ENCODE data around the gene MTG1.

The MTG1 gene

GRCh38 chr10:133405272-133405671 is 11.3 kb downstream of the MTG1 start:
- H3K4me3 ChIP-seq (ENCODE audit: low read depth, low read length, poor library complexity, severe bottlenecking), result no peak overlapping the region
- TF ChIP-seq CTCF (IDR thresholded peaks at IDR 0.05; ENCODE audit: low read length) (no peak), EZH2 (IDR thresholded peaks at IDR 0.05; ENCODE audit: borderline replicate concordance, low read length) (no peak)
- no peaks in the 10 kb centered on the region for H3K9me2 ChIP-seq (ENCODE audit: low read depth, low read length)
- no peak overlapping the region for H2AFZ ChIP-seq (ENCODE audit: low read length)
- peaks cover 39% of the 10 kb centered on the region for H3K79me2 ChIP-seq (ENCODE audit: insufficient read depth, low read length)
- no peak overlapping the region for H3K27ac ChIP-seq (ENCODE audit: low read depth, low read length, poor library complexity, severe bottlenecking)
- no peak overlapping the region for H3K4me2 ChIP-seq (ENCODE audit: low read length)
- H4K20me1 ChIP-seq (ENCODE audit: insufficient read depth, low read length), result no peaks in the 10 kb centered on the region
- no peak overlapping the region for H3K9ac ChIP-seq (ENCODE audit: low read length)
- peaks cover 97% of the 10 kb centered on the region for H3K36me3 ChIP-seq (ENCODE audit: insufficient read depth, low read length)
- no peaks in the 10 kb centered on the region for H3K27me3 ChIP-seq (ENCODE audit: insufficient read depth, low read length)
- H3K4me1 ChIP-seq (ENCODE audit: insufficient read depth, low read length, severe bottlenecking), result peaks cover 10% of the 10 kb centered on the region
- H3F3A ChIP-seq (ENCODE audit: insufficient read depth, low read length), result no peaks in the 10 kb centered on the region
- H3K9me3 ChIP-seq (ENCODE audit: low read length), result peaks cover 9% of the 10 kb centered on the region; the same call in 1 of the 2 replicates

- peaks cover 10% of the 10 kb centered on the region for H3K4me1 ChIP-seq (ENCODE audit: insufficient read depth, low read length, severe bottlenecking)
- no peaks in the 10 kb centered on the region for H3K9me2 ChIP-seq (ENCODE audit: low read depth, low read length)
- peak overlapping the region; percentile 12 for H3K27ac ChIP-seq (ENCODE audit: low read depth, low read length, poor library complexity, severe bottlenecking)
- no peaks in the 10 kb centered on the region for H3K27me3 ChIP-seq (ENCODE audit: insufficient read depth, low read length)
- no peak for TF ChIP-seq EZH2 (IDR thresholded peaks at IDR 0.05; ENCODE audit: borderline replicate concordance, low read length)
- no peak for TF ChIP-seq CTCF (IDR thresholded peaks at IDR 0.05; ENCODE audit: low read length)
- no peaks in the 10 kb centered on the region for H4K20me1 ChIP-seq (ENCODE audit: insufficient read depth, low read length)
- no peak overlapping the region for H3K4me3 ChIP-seq (ENCODE audit: low read depth, low read length, poor library complexity, severe bottlenecking)
- peaks cover 11% of the 10 kb centered on the region for H3K9me3 ChIP-seq (ENCODE audit: low read length)
- H3K79me2 ChIP-seq (ENCODE audit: insufficient read depth, low read length), result peaks cover 46% of the 10 kb centered on the region
- no peak overlapping the region; the same call in 1 of the 2 replicates for H3K4me2 ChIP-seq (ENCODE audit: low read length)
- no peak overlapping the region for H2AFZ ChIP-seq (ENCODE audit: low read length)
- H3K36me3 ChIP-seq (ENCODE audit: insufficient read depth, low read length), result peaks cover 98% of the 10 kb centered on the region
- no peak overlapping the region for H3K9ac ChIP-seq (ENCODE audit: low read length)
- no peaks in the 10 kb centered on the region for H3F3A ChIP-seq (ENCODE audit: insufficient read depth, low read length)
Measured at GRCh38 chr10:133405844-133406527, 12.0 kb downstream of the MTG1 start.

- Histone ChIP-seq H3K4me3 (ENCODE audit: low read depth, low read length, poor library complexity, severe bottlenecking) (no peak overlapping the region), H3K4me1 (ENCODE audit: insufficient read depth, low read length, severe bottlenecking) (no peaks in the 10 kb centered on the region), H3K27me3 (ENCODE audit: insufficient read depth, low read length) (no peaks in the 10 kb centered on the region), H3K9ac (ENCODE audit: low read length) (no peak overlapping the region), H3K9me2 (ENCODE audit: low read depth, low read length) (no peaks in the 10 kb centered on the region), H3F3A (ENCODE audit: insufficient read depth, low read length) (no peaks in the 10 kb centered on the region), H3K79me2 (ENCODE audit: insufficient read depth, low read length) (peaks cover 41% of the 10 kb centered on the region), H3K36me3 (ENCODE audit: insufficient read depth, low read length) (peaks cover 84% of the 10 kb centered on the region), H3K4me2 (ENCODE audit: low read length) (no peak overlapping the region), H3K27ac (ENCODE audit: low read depth, low read length, poor library complexity, severe bottlenecking) (no peak overlapping the region), H4K20me1 (ENCODE audit: insufficient read depth, low read length) (no peaks in the 10 kb centered on the region), H2AFZ (ENCODE audit: low read length) (no peak overlapping the region), H3K9me3 (ENCODE audit: low read length) (peaks cover 34% of the 10 kb centered on the region)
- TF ChIP-seq CTCF (IDR thresholded peaks at IDR 0.05; ENCODE audit: low read length) (no peak), EZH2 (IDR thresholded peaks at IDR 0.05; ENCODE audit: borderline replicate concordance, low read length) (no peak)
Measured at GRCh38 chr10:133411523-133412380, 17.8 kb downstream of the MTG1 start.
